Ovary (tissue), 9 donors: ENCODE results near the gene MBL2. TPM values are rescaled to one million over a fixed set of nuclear protein-coding genes. Genes with fewer than 3 reads are reported as not detected.

ENCODE experiments used
- DNase-seq, 5 donors: peaks; one replicate each; pipeline ENCODE4 v3.0.0-alpha.2; 2019 to 2020
- H3K27ac ChIP-seq, 2 donors: fragments of 200-600 bp; one replicate each; pipeline versions ENCODE4 v1.5.1 to v1.8.0; 2019 to 2022
- H3K27me3 ChIP-seq: fragments of 200-600 bp; one replicate; pipeline ENCODE4 v1.8.0; 2022
- H3K36me3 ChIP-seq: fragments of 200-600 bp; sonication (generic); one replicate; pipeline ENCODE4 v1.5.1; 2019
- H3K4me1 ChIP-seq: one replicate; pipeline ENCODE4 v1.8.1; 2013; ENCODE audit warnings: mild to moderate bottlenecking, moderate library complexity; ENCODE audit not compliant: insufficient read depth
- H3K4me3 ChIP-seq: fragments of 200-600 bp; sonication (generic); one replicate; pipeline ENCODE4 v1.5.1; 2017
- H3K9me3 ChIP-seq, 2 donors: fragments of 200-600 bp in 1 of 2; sonication (generic) in 1 of 2; one replicate each; pipeline versions ENCODE4 v1.5.1 to v1.8.1; 2013 to 2019; ENCODE audit warnings: mild to moderate bottlenecking in 1 of 2, moderate library complexity in 1 of 2
- EP300 ChIP-seq: sonication (generic); formaldehyde crosslinking; IDR thresholded peaks from one replicate; pipeline ENCODE4 v1.6.1; 2017; ENCODE audit warnings: antibody characterized with exemption
- POLR2A ChIP-seq: fragments of 450-650 bp; IDR thresholded peaks from one replicate; pipeline ENCODE4 v1.6.1; 2017; ENCODE audit warnings: antibody characterized with exemption, mild to moderate bottlenecking, moderate library complexity
- WGBS, 3 donors: extraction: QIAGEN DNeasy Blood & Tissue Kit in 1 of 3; methylation state at CpG; one replicate each; pipeline versions ENCODE4 v1.1.5 to v1.1.7; 2013 to 2017; 5-methylcytosine and 5-hydroxymethylcytosine counted together
- intact Hi-C, 4 donors: fragments of 100-400 bp; cut with DNase I; formaldehyde crosslinking; loops; one replicate each; pipeline versions ENCODE4 v1.11.0 to v1.15.1; 2022 to 2023
- polyA plus RNA-seq, 2 donors: library from polyadenylated mRNA; stranded (reverse); fragments of 200-250 nt in 1 of 2; fragments of 350-450 nt in 1 of 2; fragmentation: Illumina TruSeq in 1 of 2; extraction: RNeasy Lipid Tissue Mini Kit (QIAGEN cat#74804) in 1 of 2; gene quantifications; one replicate each; pipeline ENCODE4 v1.2.3, GENCODE V29; 2013 to 2014
- total RNA-seq, 7 donors: library from RNA; depleted of rRNA in 2 of 7; stranded (reverse); fragments of >200 nt in 2 of 7; fragmentation: NEBNext Ultra II Directional in 3 of 7; extraction: Animal tissue kit (Norgen Biotek cat#: 25700) in 3 of 7; gene quantifications; one replicate each; pipeline versions ENCODE4 v1.1.0 to v1.2.4, GENCODE V29; 2016 to 2023
- TF ChIP-seq, protein P1 (sequence below), 3 donors: fragments of 450-650 bp in 2 of 3; fragments of 200-600 bp in 1 of 3; IDR thresholded peaks; one replicate each; pipeline versions ENCODE4 v1.5.1 to v1.8.0; 2016 to 2022; ENCODE audit warnings: antibody characterized with exemption in 3 of 3, mild to moderate bottlenecking in 1 of 3
- donor health status: DM: no; HTN: no; CAD: no; lungs with moderate emphysema.
- donor health status: DM: no; HTN: no; CAD: no.
- donor health status: Bipolar disorder and iron deficiency.
- donor health status: DM: yes; HTN: yes; CAD: no.
- donor health status: DM: no; HTN: no; CAD: no.
- donor health status: DM: yes; HTN: yes; CAD: no.

The MBL2 gene
- total and polyA plus RNA-seq, 9 donors = not detected

GRCh38 chr10:52775132-52775647 lies 2.6 kb upstream of the MBL2 start:
- WGBS, 3 donors = 90 to 91% (median 91%) methylated on average over 12 of the region's 12 CpGs
- Histone ChIP-seq H3K36me3 (no peaks in the 10 kb centered on the region), H3K27ac (no peak overlapping the region), H3K4me3 (no peak overlapping the region), H3K27me3 (no peaks in the 10 kb centered on the region), H3K4me1 (no peaks in the 10 kb centered on the region), H3K9me3 (no peaks in the 10 kb centered on the region)
- no peak for DNase-seq
- intact Hi-C loops = no loop called here
- TF ChIP-seq, protein P1, sequence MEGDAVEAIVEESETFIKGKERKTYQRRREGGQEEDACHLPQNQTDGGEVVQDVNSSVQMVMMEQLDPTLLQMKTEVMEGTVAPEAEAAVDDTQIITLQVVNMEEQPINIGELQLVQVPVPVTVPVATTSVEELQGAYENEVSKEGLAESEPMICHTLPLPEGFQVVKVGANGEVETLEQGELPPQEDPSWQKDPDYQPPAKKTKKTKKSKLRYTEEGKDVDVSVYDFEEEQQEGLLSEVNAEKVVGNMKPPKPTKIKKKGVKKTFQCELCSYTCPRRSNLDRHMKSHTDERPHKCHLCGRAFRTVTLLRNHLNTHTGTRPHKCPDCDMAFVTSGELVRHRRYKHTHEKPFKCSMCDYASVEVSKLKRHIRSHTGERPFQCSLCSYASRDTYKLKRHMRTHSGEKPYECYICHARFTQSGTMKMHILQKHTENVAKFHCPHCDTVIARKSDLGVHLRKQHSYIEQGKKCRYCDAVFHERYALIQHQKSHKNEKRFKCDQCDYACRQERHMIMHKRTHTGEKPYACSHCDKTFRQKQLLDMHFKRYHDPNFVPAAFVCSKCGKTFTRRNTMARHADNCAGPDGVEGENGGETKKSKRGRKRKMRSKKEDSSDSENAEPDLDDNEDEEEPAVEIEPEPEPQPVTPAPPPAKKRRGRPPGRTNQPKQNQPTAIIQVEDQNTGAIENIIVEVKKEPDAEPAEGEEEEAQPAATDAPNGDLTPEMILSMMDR (IDR thresholded peaks at IDR 0.05) = no peak
- TF ChIP-seq EP300 = no peak
- no peak for TF ChIP-seq POLR2A

DNA sequence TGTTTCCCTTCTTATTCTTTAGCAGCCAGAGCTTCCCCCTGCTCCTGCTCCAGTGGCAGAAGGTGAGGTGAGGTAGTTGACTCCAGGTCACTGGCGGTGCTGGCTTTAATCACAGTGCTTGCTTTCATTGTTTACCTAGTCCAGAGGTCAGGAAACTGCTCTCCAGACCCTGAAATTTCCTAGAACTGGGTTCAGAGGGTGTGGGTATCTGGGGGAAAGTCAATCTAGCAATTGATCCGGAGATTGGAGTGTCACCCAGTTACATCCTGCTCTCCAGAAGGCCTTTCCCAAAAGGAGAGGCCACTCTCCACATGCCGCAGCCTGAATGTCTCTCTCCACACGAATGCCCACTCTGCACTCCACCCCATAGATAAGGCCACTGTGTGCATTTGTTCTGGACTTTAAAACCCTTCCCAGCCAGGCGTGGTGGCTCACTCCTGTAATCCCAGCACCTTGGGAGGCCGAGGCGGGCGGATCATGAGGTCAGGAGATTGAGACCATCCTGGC lies 2.1 kb upstream of the MBL2 start:
- no peaks in the 10 kb centered on the region for H3K9me3 ChIP-seq
- WGBS, 3 donors = 84 to 87% (median 85%) methylated on average over 8 of the region's 8 CpGs
- no peaks in the 10 kb centered on the region for H3K27me3 ChIP-seq
- H3K27ac ChIP-seq = no peak overlapping the region
- intact Hi-C loops = no loop called here
- H3K4me3 ChIP-seq = no peak overlapping the region
- TF ChIP-seq POLR2A = no peak
- H3K4me1 ChIP-seq = no peaks in the 10 kb centered on the region
- no peaks in the 10 kb centered on the region for H3K36me3 ChIP-seq
- no peak for DNase-seq

GRCh38 chr10:52774182-52774581 lies 1.6 kb upstream of the MBL2 start:
- 85 to 86% (median 86%) methylated on average over 2 of the region's 2 CpGs for WGBS, 3 donors
- TF ChIP-seq POLR2A (no peak), EP300 (no peak)
- TF ChIP-seq, protein P1 (IDR thresholded peaks at IDR 0.05) = no peak
- intact Hi-C loops = no loop called here

GRCh38 chr10:52771534-52772445 lies 794 bp downstream of the MBL2 start:
- Histone ChIP-seq H3K9me3 (no peaks in the 10 kb centered on the region), H3K4me1 (no peaks in the 10 kb centered on the region), H3K27me3 (no peaks in the 10 kb centered on the region), H3K4me3 (no peak overlapping the region), H3K36me3 (no peaks in the 10 kb centered on the region), H3K27ac (no peak overlapping the region)
- WGBS, 3 donors = 63 to 80% (median 70%) methylated on average over 8 of the region's 8 CpGs
- no peak for TF ChIP-seq POLR2A
- TF ChIP-seq EP300 = no peak
- TF ChIP-seq, protein P1 (IDR thresholded peaks at IDR 0.05) = no peak
- no peak for DNase-seq
- intact Hi-C loops = no loop called here

More at GRCh38 chr10:52774182-52774581, 1.6 kb upstream of the MBL2 start:
- H3K27ac ChIP-seq = no peak overlapping the region
- no peak for DNase-seq
- H3K4me3 ChIP-seq = no peak overlapping the region
- H3K36me3 ChIP-seq = no peaks in the 10 kb centered on the region
- no peaks in the 10 kb centered on the region for H3K9me3 ChIP-seq
- no peaks in the 10 kb centered on the region for H3K27me3 ChIP-seq
- H3K4me1 ChIP-seq = no peaks in the 10 kb centered on the region

DNA sequence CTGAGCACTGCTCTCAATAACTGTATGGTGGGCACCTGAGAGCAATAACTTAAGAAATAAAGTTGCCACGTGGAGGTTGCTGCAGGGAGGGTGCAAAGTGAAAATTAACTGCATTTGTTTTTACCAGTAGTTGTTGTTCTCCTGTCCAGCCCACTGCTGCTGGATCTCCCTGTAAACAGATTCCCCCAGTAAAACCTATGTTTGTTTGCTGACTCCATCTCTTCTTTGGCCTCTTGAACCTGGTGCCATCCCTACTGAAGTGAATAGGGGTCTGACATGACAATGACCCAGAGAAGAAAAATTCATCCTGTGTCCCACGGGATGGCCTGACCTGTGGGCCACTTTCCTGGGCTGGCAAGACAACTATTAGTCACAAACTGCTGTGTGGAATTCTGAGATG lies 1.7 kb downstream of the MBL2 start:
- 18 to 30% (median 24%) methylated on average over 2 of the region's 2 CpGs for WGBS, 3 donors
- no peak overlapping the region for H3K27ac ChIP-seq
- H3K4me1 ChIP-seq = no peaks in the 10 kb centered on the region
- no peaks in the 10 kb centered on the region for H3K9me3 ChIP-seq
- H3K36me3 ChIP-seq = no peaks in the 10 kb centered on the region
- intact Hi-C loops = no loop called here
- no peaks in the 10 kb centered on the region for H3K27me3 ChIP-seq
- TF ChIP-seq, protein P1 (IDR thresholded peaks at IDR 0.05) = no peak
- TF ChIP-seq EP300 (no peak), POLR2A (no peak)
- no peak for DNase-seq
- H3K4me3 ChIP-seq = no peak overlapping the region
